PFSK-1 (cell line): ENCODE results near the gene JUND.

Experiments used
- POLR2AphosphoS5 ChIP-seq: IDR thresholded peaks from 2 replicates; pipeline ENCODE4 v1.6.1; 2012; ENCODE audit warnings: low read depth, mild to moderate bottlenecking, control low read depth, low read length, moderate library complexity
- SIN3A ChIP-seq: IDR thresholded peaks from 2 replicates; pipeline ENCODE4 v1.6.1; 2012; ENCODE audit warnings: mild to moderate bottlenecking, low read length, moderate library complexity, borderline replicate concordance; ENCODE audit not compliant: insufficient read depth

DNA sequence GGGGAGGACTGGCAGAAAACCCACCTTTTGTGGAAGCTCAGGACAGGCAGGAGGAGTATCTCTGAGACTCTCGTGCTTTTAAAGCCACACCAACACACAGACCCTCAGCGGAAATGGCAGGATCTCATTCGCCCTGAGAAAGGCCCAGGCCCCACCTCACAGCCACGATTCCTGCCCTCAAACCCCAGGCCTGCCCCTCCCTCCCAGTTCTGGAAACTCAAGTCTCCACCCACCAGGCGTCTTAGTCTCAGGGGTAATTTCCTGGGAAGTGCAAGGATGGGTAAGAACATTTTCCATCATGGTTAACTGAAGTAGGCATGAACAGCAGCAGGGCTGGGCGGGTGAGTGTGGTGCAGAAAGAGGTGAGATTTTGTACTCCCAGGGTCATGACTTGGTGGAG lies 47.2 kb downstream of the JUND start:
- no peak for TF ChIP-seq SIN3A
- TF ChIP-seq POLR2AphosphoS5, result no peak
